GM10266 (cell line): ENCODE data around the gene RHOD.

Experiments used
- DNase-seq: peaks from one replicate; pipeline ENCODE4 v3.0.0; 2012; ENCODE audit errors: extremely low spot score
- TF ChIP-seq, protein P1 (sequence below): IDR thresholded peaks from 2 replicates; pipeline ENCODE4 v1.5.1; 2012; ENCODE audit warnings: mild to moderate bottlenecking, low read depth; ENCODE audit not compliant: control insufficient read depth, insufficient read depth; ENCODE audit errors: missing control alignments

RHOD gene

DNA sequence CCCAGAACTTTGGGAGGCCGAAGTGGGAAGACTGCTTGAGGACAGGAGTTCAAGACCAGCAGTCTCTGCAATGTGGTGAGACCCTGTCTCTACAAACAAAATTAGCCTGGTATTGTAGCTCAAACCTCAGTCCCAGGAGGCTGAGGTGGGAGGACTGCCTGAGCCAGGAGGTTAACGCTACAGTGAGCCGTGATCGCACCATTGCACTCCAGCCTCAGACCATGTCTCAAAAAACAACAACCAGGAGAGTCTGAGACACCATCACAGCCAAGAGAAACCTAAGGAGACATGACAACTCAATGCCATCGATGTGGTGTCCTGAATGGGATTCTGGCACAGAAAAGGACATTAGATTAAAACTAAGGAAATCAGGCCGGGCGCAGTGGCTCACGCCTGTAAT lies 34.1 kb downstream of the RHOD start:
- TF ChIP-seq, protein P1, sequence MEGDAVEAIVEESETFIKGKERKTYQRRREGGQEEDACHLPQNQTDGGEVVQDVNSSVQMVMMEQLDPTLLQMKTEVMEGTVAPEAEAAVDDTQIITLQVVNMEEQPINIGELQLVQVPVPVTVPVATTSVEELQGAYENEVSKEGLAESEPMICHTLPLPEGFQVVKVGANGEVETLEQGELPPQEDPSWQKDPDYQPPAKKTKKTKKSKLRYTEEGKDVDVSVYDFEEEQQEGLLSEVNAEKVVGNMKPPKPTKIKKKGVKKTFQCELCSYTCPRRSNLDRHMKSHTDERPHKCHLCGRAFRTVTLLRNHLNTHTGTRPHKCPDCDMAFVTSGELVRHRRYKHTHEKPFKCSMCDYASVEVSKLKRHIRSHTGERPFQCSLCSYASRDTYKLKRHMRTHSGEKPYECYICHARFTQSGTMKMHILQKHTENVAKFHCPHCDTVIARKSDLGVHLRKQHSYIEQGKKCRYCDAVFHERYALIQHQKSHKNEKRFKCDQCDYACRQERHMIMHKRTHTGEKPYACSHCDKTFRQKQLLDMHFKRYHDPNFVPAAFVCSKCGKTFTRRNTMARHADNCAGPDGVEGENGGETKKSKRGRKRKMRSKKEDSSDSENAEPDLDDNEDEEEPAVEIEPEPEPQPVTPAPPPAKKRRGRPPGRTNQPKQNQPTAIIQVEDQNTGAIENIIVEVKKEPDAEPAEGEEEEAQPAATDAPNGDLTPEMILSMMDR = no peak
- DNase-seq = no peak

DNA sequence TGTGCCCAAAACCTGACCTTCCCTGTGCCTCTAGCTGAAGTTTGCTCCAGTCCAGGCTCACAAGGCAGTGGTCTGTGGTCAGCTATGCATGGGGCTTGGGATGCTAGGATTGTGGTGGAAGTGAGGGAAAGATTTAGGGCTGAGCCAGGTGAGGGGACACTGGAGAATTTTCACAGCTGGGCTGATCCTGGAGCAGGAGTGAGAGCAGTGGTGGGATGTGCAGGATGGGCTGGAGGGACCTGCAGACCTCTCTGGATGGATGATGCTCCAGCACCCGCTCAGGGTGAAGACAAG lies 38.5 kb downstream of the RHOD start:
- no peak for DNase-seq
- TF ChIP-seq, protein P1 = no peak

DNA sequence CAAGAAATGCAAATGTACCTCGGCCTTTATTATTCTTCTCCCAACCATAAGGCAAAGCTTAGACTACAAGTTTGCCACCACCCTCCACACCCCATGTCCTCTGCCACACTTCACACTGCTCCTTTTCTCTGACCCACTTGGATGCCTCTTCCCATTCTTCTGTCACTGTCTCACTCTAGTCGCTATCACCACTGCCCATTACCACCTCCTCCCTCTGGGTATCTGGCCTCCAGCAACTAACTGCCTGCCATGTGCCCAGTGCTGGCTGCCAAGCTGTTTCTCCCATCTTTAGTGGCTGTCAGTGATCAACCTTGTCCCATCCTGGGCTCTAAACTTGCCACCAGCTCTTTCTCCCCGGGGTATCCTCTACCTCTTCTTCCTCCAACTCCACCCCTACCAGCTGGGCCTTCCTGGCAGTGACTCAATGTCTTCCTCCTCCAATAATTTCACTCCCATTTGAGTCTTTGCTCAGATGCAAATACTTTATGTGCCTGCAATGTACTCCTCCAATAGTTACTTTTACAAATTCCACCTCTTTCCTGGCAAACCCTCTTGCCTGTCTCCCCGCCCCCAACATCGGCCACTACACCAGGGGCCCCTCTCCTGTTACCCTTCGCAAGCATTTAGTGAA lies 42.3 kb downstream of the RHOD start:
- no peak for DNase-seq
- TF ChIP-seq, protein P1 = no peak

DNA sequence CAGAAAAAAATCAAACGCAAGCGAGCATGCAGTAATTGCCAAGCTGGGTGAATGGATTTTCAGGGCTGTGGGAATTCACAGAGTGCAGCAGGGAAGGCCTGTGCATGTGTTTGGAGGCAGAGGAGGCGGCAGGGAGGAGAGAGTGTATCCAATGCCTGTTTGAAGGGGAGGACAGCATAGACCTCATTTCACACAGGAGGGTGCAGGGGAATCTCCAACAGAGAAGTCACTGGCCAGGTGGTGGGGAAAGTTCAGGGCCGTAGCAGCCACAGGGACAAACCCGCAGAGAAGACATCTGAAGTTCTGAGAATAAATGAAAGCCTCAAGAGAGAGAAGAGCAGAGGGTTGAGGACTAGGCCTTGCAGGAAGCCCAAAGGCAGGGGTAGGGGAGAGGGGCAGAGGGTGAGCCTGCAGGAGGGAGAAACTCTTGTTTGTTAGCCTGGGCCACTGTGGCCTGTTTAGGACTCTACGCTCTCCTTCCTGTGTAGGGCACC lies 43.2 kb downstream of the RHOD start:
- TF ChIP-seq, protein P1 = no peak
- DNase-seq = peak; percentile 66

DNA sequence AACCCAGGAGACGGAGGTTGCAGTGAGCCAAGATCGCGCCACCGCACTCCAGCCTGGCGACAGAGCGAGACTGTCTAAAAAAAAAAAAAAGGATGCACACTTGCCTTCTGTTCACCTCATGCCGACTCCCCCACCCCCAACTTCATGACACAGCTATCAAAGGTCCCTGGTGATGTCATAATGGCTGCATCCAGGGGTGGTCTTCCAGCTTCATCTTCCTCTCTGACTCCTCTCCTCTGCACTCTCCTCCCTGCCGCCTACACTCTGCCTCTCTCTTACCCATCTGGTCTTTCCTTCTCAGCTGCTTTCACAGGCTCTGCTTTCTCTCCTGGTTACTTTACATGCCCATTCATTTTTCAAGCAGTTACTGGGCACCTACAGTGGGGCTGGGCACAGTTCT lies 46.0 kb downstream of the RHOD start:
- TF ChIP-seq, protein P1 = no peak

DNA sequence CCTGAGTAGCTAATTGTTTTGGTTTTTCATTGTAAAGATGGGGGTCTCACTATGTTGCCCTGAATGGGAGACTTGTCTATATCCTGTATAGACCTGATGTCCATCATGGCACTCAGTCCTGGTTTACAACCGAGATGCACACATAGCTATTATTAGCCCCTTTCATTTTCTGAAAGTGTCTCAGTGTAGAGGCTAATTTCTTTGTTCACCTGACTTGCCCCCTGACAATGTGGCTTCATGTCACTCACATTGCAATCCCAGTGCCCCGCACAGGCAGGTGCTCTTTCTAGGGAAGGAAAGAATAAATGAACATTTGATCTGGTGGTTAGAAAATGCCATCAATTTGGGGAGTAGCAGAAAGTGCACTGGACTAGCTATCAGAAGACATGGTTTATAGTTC lies 49.3 kb downstream of the RHOD start:
- DNase-seq = no peak
- TF ChIP-seq, protein P1 = no peak

More for the DNA sequence above, 46.0 kb downstream of the RHOD start:
- DNase-seq = no peak

DNA sequence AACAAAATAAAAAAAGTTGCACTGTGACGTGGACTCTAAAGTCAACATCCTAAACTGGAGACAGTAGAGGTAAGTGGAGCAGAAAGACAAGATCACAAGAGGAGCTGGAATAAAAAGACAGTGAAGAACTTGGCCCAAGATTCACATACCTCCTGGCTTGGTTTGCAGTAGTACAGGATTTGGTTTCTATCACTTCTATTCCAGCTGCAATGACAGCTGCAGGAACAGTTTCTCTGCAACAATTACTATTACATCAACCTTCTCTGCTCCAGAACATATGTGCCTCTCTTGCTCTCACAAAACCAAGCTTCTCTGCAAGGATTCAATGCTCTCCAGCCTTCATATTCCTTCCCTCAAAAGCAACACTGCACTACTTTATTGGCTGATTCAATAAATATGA lies 54.6 kb downstream of the RHOD start:
- TF ChIP-seq, protein P1 = no peak
- DNase-seq = no peak
